Psoas muscle (tissue), 8 donors: ENCODE results near the gene MAP2K6. TPM values are rescaled to one million over a fixed set of nuclear protein-coding genes. Genes with fewer than 3 reads are reported as not detected.

Experiments
- ATAC-seq, 4 donors: fragments of 200-7000 bp; cut with Tn5 transposase; one replicate each; pipeline ENCODE4 v1.9.1; 2020; ENCODE audit warnings: moderate library complexity in 3 of 4, mild to moderate bottlenecking in 2 of 4
- DNase-seq, 2 donors: peaks; one replicate each; pipeline ENCODE4 v3.0.0-alpha.2; 2020
- H3K27ac ChIP-seq: fragments of 200-600 bp; one replicate; pipeline ENCODE4 v1.8.0; 2022
- H3K27me3 ChIP-seq, 3 donors: fragments of 200-600 bp in 1 of 3; one replicate each; pipeline versions ENCODE4 v1.6.1 to v1.8.0; 2013 to 2022; ENCODE audit warnings: low read length in 2 of 3, mild to moderate bottlenecking in 2 of 3, moderate library complexity in 1 of 3; ENCODE audit not compliant: insufficient read depth in 3 of 3
- H3K36me3 ChIP-seq, 2 donors: fragments of 200-600 bp in 1 of 2; one replicate each; pipeline versions ENCODE4 v1.6.1 to v1.8.0; 2013 to 2022; ENCODE audit warnings: low read depth in 1 of 2, mild to moderate bottlenecking in 1 of 2, moderate library complexity in 1 of 2; ENCODE audit not compliant: insufficient read depth in 1 of 2
- H3K4me1 ChIP-seq: fragments of 200-600 bp; one replicate; pipeline ENCODE4 v1.8.0; 2022
- H3K4me3 ChIP-seq: fragments of 200-600 bp; one replicate; pipeline ENCODE4 v1.8.0; 2022; ENCODE audit warnings: mild to moderate bottlenecking
- H3K9me3 ChIP-seq: fragments of 200-600 bp; one replicate; pipeline ENCODE4 v1.8.0; 2022
- WGBS, 3 donors: extraction: QIAGEN DNeasy Blood & Tissue Kit; methylation state at CpG; one replicate each; pipeline versions ENCODE4 v1.1.6 to v1.1.7; 2013; 5-methylcytosine and 5-hydroxymethylcytosine counted together
- intact Hi-C, 2 donors: fragments of 100-400 bp; cut with DNase I; formaldehyde crosslinking; loops; one replicate each; pipeline versions ENCODE4 v1.11.0 to v1.14.2; 2022
- polyA plus RNA-seq, 3 donors: library from polyadenylated mRNA; stranded (reverse); fragments of 200-250 nt; gene quantifications; one replicate each; pipeline ENCODE4 v1.2.3, GENCODE V29; 2013
- total RNA-seq, 4 donors: library from RNA; stranded (reverse); fragmentation: NEBNext Ultra II Directional in 2 of 4; extraction: Animal tissue kit (Norgen Biotek cat#: 25700) in 2 of 4; gene quantifications; one replicate each; pipeline versions ENCODE4 v1.2.1 to v1.2.4, GENCODE V29; 2021 to 2023
- TF ChIP-seq, protein P1 (sequence below): fragments of 200-600 bp; IDR thresholded peaks from one replicate; pipeline ENCODE4 v1.8.0; 2022; ENCODE audit warnings: antibody characterized with exemption
- donor health status: healthy with polysubstance abuse.
- donor health status: DM: no; HTN: no; CAD: no; lungs with moderate emphysema.
- donor health status: Bipolar disorder and iron deficiency.
- donor health status: healthy.
- donor health status: DM: yes; HTN: yes; CAD: no.
- donor health status: DM: no; HTN: no; CAD: no.
- donor health status: DM: no; HTN: no; CAD: no.
- donor health status: DM: yes; HTN: yes; CAD: no.

MAP2K6 gene
- total and polyA plus RNA-seq, 7 donors = 6.4 to 127 (median 50.0) TPM

- Histone ChIP-seq H3K36me3 (peaks cover 4 to 82% of the 10 kb centered on the region in 2 donors), H3K27me3 (no peaks in the 10 kb centered on the region), H3K9me3 (no peaks in the 10 kb centered on the region), H3K4me1 (no peaks in the 10 kb centered on the region), H3K27ac (no peak overlapping the region), H3K4me3 (no peak overlapping the region)
- WGBS, 3 donors = 89 to 96% (median 95%) methylated on average over 6 of the region's 6 CpGs
- intact Hi-C loops = no loop called here
- ATAC-seq = no peak
- DNase-seq = no peak
- TF ChIP-seq, protein P1, sequence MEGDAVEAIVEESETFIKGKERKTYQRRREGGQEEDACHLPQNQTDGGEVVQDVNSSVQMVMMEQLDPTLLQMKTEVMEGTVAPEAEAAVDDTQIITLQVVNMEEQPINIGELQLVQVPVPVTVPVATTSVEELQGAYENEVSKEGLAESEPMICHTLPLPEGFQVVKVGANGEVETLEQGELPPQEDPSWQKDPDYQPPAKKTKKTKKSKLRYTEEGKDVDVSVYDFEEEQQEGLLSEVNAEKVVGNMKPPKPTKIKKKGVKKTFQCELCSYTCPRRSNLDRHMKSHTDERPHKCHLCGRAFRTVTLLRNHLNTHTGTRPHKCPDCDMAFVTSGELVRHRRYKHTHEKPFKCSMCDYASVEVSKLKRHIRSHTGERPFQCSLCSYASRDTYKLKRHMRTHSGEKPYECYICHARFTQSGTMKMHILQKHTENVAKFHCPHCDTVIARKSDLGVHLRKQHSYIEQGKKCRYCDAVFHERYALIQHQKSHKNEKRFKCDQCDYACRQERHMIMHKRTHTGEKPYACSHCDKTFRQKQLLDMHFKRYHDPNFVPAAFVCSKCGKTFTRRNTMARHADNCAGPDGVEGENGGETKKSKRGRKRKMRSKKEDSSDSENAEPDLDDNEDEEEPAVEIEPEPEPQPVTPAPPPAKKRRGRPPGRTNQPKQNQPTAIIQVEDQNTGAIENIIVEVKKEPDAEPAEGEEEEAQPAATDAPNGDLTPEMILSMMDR = no peak
These were observed 120.6 kb downstream of the MAP2K6 start for GRCh38 chr17:69535016-69535570.

GRCh38 chr17:69538795-69539194 is 124.3 kb downstream of the MAP2K6 start:
- peaks cover 4 to 90% of the 10 kb centered on the region in 2 donors for H3K36me3 ChIP-seq

GRCh38 chr17:69539274-69539673 is 124.8 kb downstream of the MAP2K6 start:
- Histone ChIP-seq H3K27ac (no peak overlapping the region), H3K36me3 (peaks cover 4 to 85% of the 10 kb centered on the region in 2 donors), H3K4me1 (no peaks in the 10 kb centered on the region), H3K4me3 (no peak overlapping the region), H3K9me3 (no peaks in the 10 kb centered on the region), H3K27me3 (no peaks in the 10 kb centered on the region)
- WGBS, 3 donors = 74 to 85% (median 76%) methylated on average over 2 of the region's 2 CpGs
- intact Hi-C loops = no loop called here
- TF ChIP-seq, protein P1 = no peak
- no peak for ATAC-seq
- DNase-seq = no peak

More at GRCh38 chr17:69538795-69539194, 124.3 kb downstream of the MAP2K6 start:
- Histone ChIP-seq H3K27me3 (no peaks in the 10 kb centered on the region), H3K9me3 (no peaks in the 10 kb centered on the region), H3K4me3 (no peak overlapping the region), H3K27ac (no peak overlapping the region), H3K4me1 (no peaks in the 10 kb centered on the region)
- ATAC-seq = no peak
- WGBS, 3 donors = 79 to 87% (median 86%) methylated on average over 2 of the region's 2 CpGs
- intact Hi-C loops = no loop called here
- TF ChIP-seq, protein P1 = no peak
- no peak for DNase-seq

- no peak for ATAC-seq
- H3K36me3 ChIP-seq = peaks cover 4 to 83% of the 10 kb centered on the region in 2 donors
These were observed 125.4 kb downstream of the MAP2K6 start for GRCh38 chr17:69539781-69540319.

More at GRCh38 chr17:69539781-69540319, 125.4 kb downstream of the MAP2K6 start:
- WGBS, 3 donors = 77 to 83% (median 80%) methylated on average over 4 of the region's 4 CpGs
- intact Hi-C loops = no loop called here
- Histone ChIP-seq H3K4me3 (no peak overlapping the region), H3K27me3 (no peaks in the 10 kb centered on the region), H3K9me3 (no peaks in the 10 kb centered on the region), H3K4me1 (no peaks in the 10 kb centered on the region), H3K27ac (no peak overlapping the region)
- no peak for DNase-seq
- TF ChIP-seq, protein P1 = no peak
